HCT116 (cell line): ENCODE data around the gene WBP1L. TPM values are rescaled to one million over a fixed set of nuclear protein-coding genes. Genes with fewer than 3 reads are reported as not detected.

Source experiments
- ATAC-seq: fragments of 200-7000 bp; cut with Tn5 transposase; 2 replicates; pipeline ENCODE4 v1.9.1; 2020; ENCODE audit warnings: mild to moderate bottlenecking, moderate library complexity
- BruUV-seq: library from RNA; stranded (reverse); fragments of 400-500 nt; replicated peaks from 2 replicates; lab custom pipeline; 2021; lab: Mats Ljungman, UMichigan
- CTCF ChIA-PET: fragments of 300-600 bp; sonication (Branson Sonifier 250); formaldehyde crosslinking; loops from one replicate; lab custom pipeline; 2021; ENCODE audit warnings: antibody characterized with exemption; lab: Charles Lee
- POLR2A ChIA-PET: fragments of 300-600, 350-600 bp; sonication (Branson Sonifier 250); formaldehyde crosslinking; loops from one replicate; lab custom pipeline; 2021; ENCODE audit warnings: antibody characterized with exemption; lab: Charles Lee
- RAD21 ChIA-PET, 2 experiments: fragments of 300-600 bp; sonication (Branson Sonifier 250); formaldehyde crosslinking; loops; one replicate each; lab custom pipeline; 2023; ENCODE audit warnings: low total read pairs in 2 of 2; ENCODE audit not compliant: uncharacterized antibody in 2 of 2, unreplicated experiment in 2 of 2, low non-redundant PET in 1 of 2; lab: Charles Lee
- DNase-seq: peaks from one replicate; pipeline ENCODE4 v3.0.0-alpha.2; 2010; ENCODE audit warnings: low read depth, low spot score
- H2AFZ ChIP-seq: fragments of 200-600 bp; shearing (Covaris generic), sonication (generic); 2 replicates; pipeline ENCODE4 v1.6.1; 2017; ENCODE audit warnings: low read depth, mixed run types, mixed read lengths, antibody characterized with exemption, low read length; ENCODE audit not compliant: poor library complexity, severe bottlenecking
- H3K27ac ChIP-seq: 2 replicates; pipeline ENCODE4 v1.5.1; 2012; ENCODE audit warnings: low read depth, low read length
- H3K27me3 ChIP-seq: fragments of 200-600 bp; sonication (generic); 2 replicates; pipeline ENCODE4 v1.6.1; 2016; ENCODE audit warnings: mixed run types, low read length, mixed read lengths; ENCODE audit not compliant: insufficient read depth
- H3K36me3 ChIP-seq, 2 experiments: fragments of 200-500 bp in 1 of 2; fragments of 200-600 bp in 1 of 2; sonication (Bioruptor generic) in 1 of 2; sonication (generic) in 1 of 2; 2 replicates each; pipeline versions ENCODE4 v1.5.1 to v1.6.1; 2014 to 2016; ENCODE audit warnings: low read length in 2 of 2, inconsistent platforms in 1 of 2, mixed read lengths in 1 of 2, mixed run types in 1 of 2; ENCODE audit not compliant: insufficient read depth in 2 of 2, control insufficient read depth in 1 of 2
- H3K4me1 ChIP-seq, 2 experiments: fragments of 200-600 bp in 1 of 2; sonication (generic) in 1 of 2; 2 replicates each; pipeline versions ENCODE4 v1.5.1 to v1.6.1; 2012 to 2017; ENCODE audit warnings: low read length in 2 of 2, inconsistent platforms in 1 of 2, mild to moderate bottlenecking in 1 of 2, mixed read lengths in 1 of 2, mixed run types in 1 of 2, moderate library complexity in 1 of 2; ENCODE audit not compliant: insufficient read depth in 2 of 2, control insufficient read depth in 1 of 2
- H3K4me2 ChIP-seq: fragments of 200-600 bp; sonication (generic); 2 replicates; pipeline ENCODE4 v1.6.1; 2017; ENCODE audit warnings: mixed run types, low read length, mixed read lengths
- H3K4me3 ChIP-seq, 2 experiments: fragments of 200-600 bp in 1 of 2; sonication (generic) in 1 of 2; replicated peaks in 1 of 2; 2 replicates each; pipeline ENCODE4 v1.5.1; 2011 to 2016; ENCODE audit warnings: low read length in 2 of 2, control low read depth in 1 of 2, low read depth in 1 of 2, mild to moderate bottlenecking in 1 of 2, mixed read lengths in 1 of 2, mixed run types in 1 of 2
- H3K79me2 ChIP-seq: fragments of 200-600 bp; sonication (generic); 2 replicates; pipeline ENCODE4 v1.6.1; 2017; ENCODE audit warnings: mild to moderate bottlenecking, mixed run types, low read length, moderate library complexity, mixed read lengths; ENCODE audit not compliant: insufficient read depth
- H3K9ac ChIP-seq: fragments of 200-600 bp; sonication (generic); 2 replicates; pipeline ENCODE4 v1.6.1; 2016; ENCODE audit warnings: low read length, mixed read lengths
- H3K9me2 ChIP-seq: fragments of 200-600 bp; sonication (generic), shearing (Covaris generic); 2 replicates; pipeline ENCODE4 v1.6.1; 2017; ENCODE audit warnings: mixed run types, mild to moderate bottlenecking, moderate library complexity; ENCODE audit not compliant: insufficient read depth
- H3K9me3 ChIP-seq, 2 experiments: fragments of 200-500 bp in 1 of 2; fragments of 200-600 bp in 1 of 2; sonication (Bioruptor generic) in 1 of 2; sonication (generic) in 1 of 2; 2 replicates each; pipeline ENCODE4 v1.6.1; 2014 to 2017; ENCODE audit warnings: low read length in 2 of 2, mixed read lengths in 2 of 2, inconsistent platforms in 1 of 2, low read depth in 1 of 2, mild to moderate bottlenecking in 1 of 2, mixed run types in 1 of 2, moderate library complexity in 1 of 2; ENCODE audit not compliant: control insufficient read depth in 1 of 2, insufficient read depth in 1 of 2
- H4K20me1 ChIP-seq: fragments of 200-600 bp; sonication (generic), shearing (Covaris generic); 2 replicates; pipeline ENCODE4 v1.6.1; 2017; ENCODE audit warnings: mixed run types, mild to moderate bottlenecking, moderate library complexity; ENCODE audit not compliant: insufficient read depth
- CEBPB ChIP-seq: IDR thresholded peaks from 2 replicates; pipeline ENCODE4 v1.6.1; 2012; ENCODE audit warnings: low read depth
- ELF1 ChIP-seq: IDR thresholded peaks from 2 replicates; pipeline ENCODE4 v1.6.1; 2012; ENCODE audit warnings: low read depth, borderline replicate concordance
- SIN3A ChIP-seq: IDR thresholded peaks from 2 replicates; pipeline ENCODE4 v1.6.1; 2012; ENCODE audit warnings: low read depth
- ZFX ChIP-seq: fragments of 450-650 bp; IDR thresholded peaks from 2 replicates; pipeline ENCODE4 v1.6.1; 2017
- ZNF274 ChIP-seq: fragments of 200-500 bp; sonication (Bioruptor generic); IDR thresholded peaks from 2 replicates; pipeline ENCODE4 v1.6.1; 2014; ENCODE audit warnings: mild to moderate bottlenecking, low read depth, low read length, inconsistent platforms
- intact Hi-C: fragments of 100-400 bp; cut with micrococcal nuclease; formaldehyde crosslinking; loops from 2 replicates; pipeline ENCODE4 v1.10.0; 2022
- total RNA-seq: library from RNA; stranded (reverse); gene quantifications from one replicate; pipeline ENCODE4 v1.2.1, GENCODE V29; 2021; ENCODE audit not compliant: unreplicated experiment
- TF ChIP-seq, protein P1 (sequence below), 3 experiments: fragments of 200-600 bp in 1 of 3; sonication (generic) in 1 of 3; IDR thresholded peaks in 2 of 3; conservative IDR thresholded peaks in 1 of 3; 2 replicates each; pipeline ENCODE4 v1.5.1; 2012 to 2017; ENCODE audit warnings: low read depth in 2 of 3, low read length in 2 of 3, antibody characterized with exemption in 1 of 3, borderline replicate concordance in 1 of 3, control low read depth in 1 of 3, mild to moderate bottlenecking in 1 of 3, mixed read lengths in 1 of 3, mixed run types in 1 of 3, moderate library complexity in 1 of 3; ENCODE audit not compliant: insufficient read depth in 1 of 3

Gene WBP1L
- total RNA-seq, 1 experiment from 2014 or later, result 25.2 TPM

DNA sequence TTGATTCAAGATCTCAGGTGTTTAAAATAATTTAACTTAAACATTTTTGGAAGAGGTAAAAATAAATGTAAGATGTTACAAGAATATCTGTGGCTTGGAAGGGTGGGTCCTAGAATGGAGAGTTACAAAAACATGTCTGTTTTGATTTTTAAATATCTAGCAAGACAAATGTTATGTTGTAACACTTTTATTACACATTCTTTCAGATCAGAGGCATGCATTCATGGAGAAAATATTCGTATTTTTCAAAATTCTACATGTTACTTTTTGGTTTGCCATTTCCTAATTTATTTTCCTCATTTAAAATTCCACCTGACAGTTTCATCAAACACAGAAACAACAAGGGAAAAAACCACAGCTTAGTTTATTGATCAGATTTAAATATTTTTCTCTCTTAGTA is 10.0 kb downstream of the WBP1L start:
- intact Hi-C loops, result no loop called here
- Histone ChIP-seq H3K4me3 (no peak overlapping the region), H3K79me2 (no peaks in the 10 kb centered on the region), H3K4me1 (peaks cover 0 to 10% of the 10 kb centered on the region in 2 experiments; a peak in 2 of 4 replicates), H3K9me2 (no peaks in the 10 kb centered on the region), H3K4me2 (no peak overlapping the region), H3K36me3 (no peaks in the 10 kb centered on the region), H4K20me1 (no peaks in the 10 kb centered on the region), H2AFZ (no peak overlapping the region), H3K9ac (no peak overlapping the region), H3K27ac (no peak overlapping the region), H3K27me3 (no peaks in the 10 kb centered on the region), H3K9me3 (no peaks in the 10 kb centered on the region)
- DNase-seq, result no peak
- TF ChIP-seq ZFX, result no peak
- no peak for TF ChIP-seq ELF1
- TF ChIP-seq, protein P1, sequence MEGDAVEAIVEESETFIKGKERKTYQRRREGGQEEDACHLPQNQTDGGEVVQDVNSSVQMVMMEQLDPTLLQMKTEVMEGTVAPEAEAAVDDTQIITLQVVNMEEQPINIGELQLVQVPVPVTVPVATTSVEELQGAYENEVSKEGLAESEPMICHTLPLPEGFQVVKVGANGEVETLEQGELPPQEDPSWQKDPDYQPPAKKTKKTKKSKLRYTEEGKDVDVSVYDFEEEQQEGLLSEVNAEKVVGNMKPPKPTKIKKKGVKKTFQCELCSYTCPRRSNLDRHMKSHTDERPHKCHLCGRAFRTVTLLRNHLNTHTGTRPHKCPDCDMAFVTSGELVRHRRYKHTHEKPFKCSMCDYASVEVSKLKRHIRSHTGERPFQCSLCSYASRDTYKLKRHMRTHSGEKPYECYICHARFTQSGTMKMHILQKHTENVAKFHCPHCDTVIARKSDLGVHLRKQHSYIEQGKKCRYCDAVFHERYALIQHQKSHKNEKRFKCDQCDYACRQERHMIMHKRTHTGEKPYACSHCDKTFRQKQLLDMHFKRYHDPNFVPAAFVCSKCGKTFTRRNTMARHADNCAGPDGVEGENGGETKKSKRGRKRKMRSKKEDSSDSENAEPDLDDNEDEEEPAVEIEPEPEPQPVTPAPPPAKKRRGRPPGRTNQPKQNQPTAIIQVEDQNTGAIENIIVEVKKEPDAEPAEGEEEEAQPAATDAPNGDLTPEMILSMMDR (IDR thresholded peaks at IDR 0.05 in 2 of 3, conservative IDR thresholded peaks at IDR 0.05 in 1 of 3; ENCODE audit: borderline replicate concordance in 1 of 3, insufficient read depth in 1 of 3, low read depth in 2 of 3, low read length in 2 of 3), result no peak
- no peak for TF ChIP-seq ZNF274
- POLR2A ChIA-PET, result no interaction called here
- RAD21 ChIA-PET, result no interaction called here
- no TSS peak for BruUV-seq
- CTCF ChIA-PET, result interaction anchor here (1.1 to 2.8 kb wide), 2 partner anchors 10 to 148 kb away, joined by 3 to 6 read pairs; no protein-coding TSS in a partner anchor
- ATAC-seq, result no peak

DNA sequence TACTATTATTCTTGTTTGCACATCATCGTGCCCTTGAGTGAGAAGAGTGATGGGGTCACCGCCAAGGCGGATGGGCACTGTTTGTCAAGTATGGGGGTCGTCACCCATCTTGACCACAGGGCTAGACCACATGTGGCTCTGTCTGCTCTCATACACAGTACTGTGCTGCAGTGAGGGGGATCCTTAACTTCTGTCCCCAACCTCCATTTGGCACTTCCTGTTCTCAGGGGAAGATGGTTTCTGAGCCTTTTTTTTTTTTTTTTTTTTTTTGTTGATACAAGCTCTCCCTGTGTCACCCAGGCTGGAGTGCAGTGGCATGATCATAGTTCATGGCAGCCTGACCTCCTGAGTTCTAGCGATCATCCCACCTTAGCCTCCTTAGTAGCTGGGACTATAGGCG is 13.6 kb downstream of the WBP1L start:
- H2AFZ ChIP-seq, result no peak overlapping the region
- ATAC-seq (no peak), DNase-seq (no peak)
- H3K4me3 ChIP-seq, result no peak overlapping the region
- H3K79me2 ChIP-seq, result no peaks in the 10 kb centered on the region
- ChIA-PET RAD21 (interaction anchor here in 1 of 2 experiments (0.7 kb wide), 1 partner anchor 139 kb away, joined by 5 read pairs; no protein-coding TSS in a partner anchor), CTCF (no interaction called here), POLR2A (interaction anchor here (1.6 kb wide), 1 partner anchor 14 kb away, joined by 3 read pairs; no protein-coding TSS in a partner anchor)
- TF ChIP-seq SIN3A (no peak), CEBPB (no peak)
- H3K27me3 ChIP-seq, result no peaks in the 10 kb centered on the region
- no peaks in the 10 kb centered on the region for H4K20me1 ChIP-seq
- no peak overlapping the region for H3K4me2 ChIP-seq
- H3K9me2 ChIP-seq, result no peaks in the 10 kb centered on the region
- no peaks in the 10 kb centered on the region for H3K9me3 ChIP-seq
- H3K4me1 ChIP-seq, result peaks cover 0 to 10% of the 10 kb centered on the region in 2 experiments; a peak in 2 of 4 replicates
- H3K9ac ChIP-seq, result no peak overlapping the region
- no peaks in the 10 kb centered on the region for H3K36me3 ChIP-seq
- no TSS peak for BruUV-seq
- intact Hi-C loops, result no loop called here
- no peak overlapping the region for H3K27ac ChIP-seq
